Measurements from ENCODE around the gene PCSK9. TPM values are rescaled to one million over a fixed set of nuclear protein-coding genes. Genes with fewer than 3 reads are reported as not detected.

The PCSK9 gene
- total and polyA plus RNA-seq, 2 of the 4 experiments (the other 2 are of a cell fraction) = under 0.01 to 0.17 TPM

DNA sequence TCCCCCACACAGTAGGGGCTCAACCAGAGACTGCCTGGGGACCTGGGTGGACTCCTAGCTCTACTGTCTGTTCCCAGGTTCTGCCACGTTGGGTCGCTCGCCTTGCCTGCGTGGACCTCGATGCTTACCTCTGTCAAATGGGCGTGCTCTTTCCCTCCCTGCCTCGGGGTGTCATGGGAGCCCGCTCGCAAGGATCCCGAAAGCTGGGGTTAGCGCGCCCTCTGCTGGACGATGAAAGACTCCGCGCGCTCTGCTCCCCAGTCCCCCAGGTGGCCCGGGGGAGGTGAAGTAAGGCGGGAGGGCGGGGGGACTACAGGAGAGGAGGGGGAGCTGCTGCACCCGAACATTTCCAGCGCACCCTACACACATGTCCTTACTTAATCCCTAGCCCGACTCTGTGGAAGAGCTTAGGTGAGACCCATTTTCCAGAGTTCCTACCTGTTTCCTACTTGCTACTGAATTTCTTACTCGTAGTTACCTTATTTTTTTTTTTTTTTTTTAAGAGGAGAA is 42.9 kb upstream of the PCSK9 start:
- Histone ChIP-seq H4K5ac (ENCODE audit: low read depth, low read length) (no peak overlapping the region), H3K4me2 (ENCODE audit: low read depth, low read length) (no peak overlapping the region), H3K79me1 (ENCODE audit: low read depth in 1 of 2, low read length in 2 of 2) (no peaks in the 10 kb centered on the region), H3K56ac (ENCODE audit: extremely low read depth, insufficient read depth, low read length) (no peak overlapping the region), H3K23ac (ENCODE audit: low read depth, low read length) (no peak overlapping the region), H3K9me3 (ENCODE audit: control insufficient read depth, insufficient read depth, low read length) (no peaks in the 10 kb centered on the region), H4K91ac (ENCODE audit: insufficient read depth, low read depth, low read length) (no peak overlapping the region), H3K9ac (ENCODE audit: low read depth, low read length) (no peak overlapping the region), H2AK9ac (replicated peaks; ENCODE audit: low read depth, low read length, poor library complexity) (peak overlapping the region; percentile 92), H3K4me3 (ENCODE audit: insufficient read depth, low read depth, low read length) (no peak overlapping the region), H3K27me3 (ENCODE audit: control insufficient read depth, insufficient read depth, low read length) (peaks cover 76% of the 10 kb centered on the region), H3K14ac (replicated peaks; ENCODE audit: low read depth, low read length) (no peak overlapping the region), H2AFZ (replicated peaks; ENCODE audit: low read length, poor library complexity) (peak overlapping the region; percentile 75), H2BK15ac (ENCODE audit: low read depth, low read length) (no peak overlapping the region), H4K20me1 (ENCODE audit: insufficient read depth, low read length) (peaks cover 7% of the 10 kb centered on the region; the same call in 1 of the 2 replicates), H3K36me3 (ENCODE audit: control insufficient read depth, insufficient read depth, low read length) (no peaks in the 10 kb centered on the region), H2AK5ac (ENCODE audit: low read depth, low read length) (peak overlapping the region; percentile 69; the same call in 1 of the 2 replicates), H3K18ac (ENCODE audit: low read depth, low read length) (no peak overlapping the region), H2BK120ac (ENCODE audit: low read depth, low read length) (no peak overlapping the region; the same call in 1 of the 2 replicates), H2BK5ac (ENCODE audit: low read depth, low read length, poor library complexity, severe bottlenecking) (no peak overlapping the region), H3K4me1 (ENCODE audit: control insufficient read depth, insufficient read depth, low read length) (no peaks in the 10 kb centered on the region), H3K4ac (ENCODE audit: low read depth, low read length) (no peak overlapping the region; the same call in 1 of the 2 replicates), H3K9me1 (ENCODE audit: insufficient read depth, low read length) (no peaks in the 10 kb centered on the region), H4K8ac (ENCODE audit: low read depth in 2 of 2, low read length in 2 of 2) (no peak overlapping the region), H2BK20ac (ENCODE audit: low read depth, low read length) (no peak overlapping the region), H3K27ac (ENCODE audit: insufficient read depth, low read length) (no peak overlapping the region)
- no TSS peak for BruUV-seq (replicated peaks)
- 0% methylated on average over 3 of the region's 23 CpGs; no CpG with 5 or more reads in 1 of the 2 experiments for WGBS, 2 experiments (ENCODE audit: extremely low coverage in 2 of 2, insufficient read length in 1 of 2)
- ChIA-PET POLR2A (ENCODE audit: unreplicated experiment) (no interaction called here), CTCF (interaction anchor here (0.6 to 1.7 kb wide), 14 partner anchors 9 to 51 kb away, joined by 3 to 13 read pairs (median 4); no protein-coding TSS in a partner anchor)
- intact Hi-C loops (cut with micrococcal nuclease) = loop anchor here (1.0 to 5.0 kb wide), 3 partner anchors 46 to 324 kb away; no protein-coding TSS in a partner anchor
- TF ChIP-seq RAD21 (IDR thresholded peaks at IDR 0.05; ENCODE audit: low read length) (peak; percentile 92), SMC3 (IDR thresholded peaks at IDR 0.05; ENCODE audit: low read depth, low read length) (peak; percentile 86), FOS (IDR thresholded peaks at IDR 0.05; ENCODE audit: low read depth, low read length) (no peak), MAZ (IDR thresholded peaks at IDR 0.05; ENCODE audit: borderline replicate concordance, low read depth, low read length) (peak; percentile 70; the same call in 1 of the 2 replicates), CHD1 (IDR thresholded peaks at IDR 0.05; ENCODE audit: low read depth, low read length) (no peak), BHLHE40 (IDR thresholded peaks at IDR 0.05; ENCODE audit: low read depth, low read length) (no peak), RCOR1 (IDR thresholded peaks at IDR 0.05; ENCODE audit: insufficient replicate concordance, low read length) (peak; percentile 82), MXI1 (IDR thresholded peaks at IDR 0.05; ENCODE audit: borderline replicate concordance, low read depth, low read length) (no peak), CEBPB (IDR thresholded peaks at IDR 0.05; ENCODE audit: low read depth, low read length) (no peak), NFE2L2 (IDR thresholded peaks at IDR 0.05; ENCODE audit: low read depth, low read length) (no peak)
- TF ChIP-seq, protein P1, sequence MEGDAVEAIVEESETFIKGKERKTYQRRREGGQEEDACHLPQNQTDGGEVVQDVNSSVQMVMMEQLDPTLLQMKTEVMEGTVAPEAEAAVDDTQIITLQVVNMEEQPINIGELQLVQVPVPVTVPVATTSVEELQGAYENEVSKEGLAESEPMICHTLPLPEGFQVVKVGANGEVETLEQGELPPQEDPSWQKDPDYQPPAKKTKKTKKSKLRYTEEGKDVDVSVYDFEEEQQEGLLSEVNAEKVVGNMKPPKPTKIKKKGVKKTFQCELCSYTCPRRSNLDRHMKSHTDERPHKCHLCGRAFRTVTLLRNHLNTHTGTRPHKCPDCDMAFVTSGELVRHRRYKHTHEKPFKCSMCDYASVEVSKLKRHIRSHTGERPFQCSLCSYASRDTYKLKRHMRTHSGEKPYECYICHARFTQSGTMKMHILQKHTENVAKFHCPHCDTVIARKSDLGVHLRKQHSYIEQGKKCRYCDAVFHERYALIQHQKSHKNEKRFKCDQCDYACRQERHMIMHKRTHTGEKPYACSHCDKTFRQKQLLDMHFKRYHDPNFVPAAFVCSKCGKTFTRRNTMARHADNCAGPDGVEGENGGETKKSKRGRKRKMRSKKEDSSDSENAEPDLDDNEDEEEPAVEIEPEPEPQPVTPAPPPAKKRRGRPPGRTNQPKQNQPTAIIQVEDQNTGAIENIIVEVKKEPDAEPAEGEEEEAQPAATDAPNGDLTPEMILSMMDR (conservative IDR thresholded peaks at IDR 0.05; ENCODE audit: low read depth, low read length) = peak; percentile 81
- TF ChIP-seq, protein P2, sequence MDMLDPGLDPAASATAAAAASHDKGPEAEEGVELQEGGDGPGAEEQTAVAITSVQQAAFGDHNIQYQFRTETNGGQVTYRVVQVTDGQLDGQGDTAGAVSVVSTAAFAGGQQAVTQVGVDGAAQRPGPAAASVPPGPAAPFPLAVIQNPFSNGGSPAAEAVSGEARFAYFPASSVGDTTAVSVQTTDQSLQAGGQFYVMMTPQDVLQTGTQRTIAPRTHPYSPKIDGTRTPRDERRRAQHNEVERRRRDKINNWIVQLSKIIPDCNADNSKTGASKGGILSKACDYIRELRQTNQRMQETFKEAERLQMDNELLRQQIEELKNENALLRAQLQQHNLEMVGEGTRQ (IDR thresholded peaks at IDR 0.05; ENCODE audit: low read depth, low read length) = no peak
- TF ChIP-seq, protein P3, sequence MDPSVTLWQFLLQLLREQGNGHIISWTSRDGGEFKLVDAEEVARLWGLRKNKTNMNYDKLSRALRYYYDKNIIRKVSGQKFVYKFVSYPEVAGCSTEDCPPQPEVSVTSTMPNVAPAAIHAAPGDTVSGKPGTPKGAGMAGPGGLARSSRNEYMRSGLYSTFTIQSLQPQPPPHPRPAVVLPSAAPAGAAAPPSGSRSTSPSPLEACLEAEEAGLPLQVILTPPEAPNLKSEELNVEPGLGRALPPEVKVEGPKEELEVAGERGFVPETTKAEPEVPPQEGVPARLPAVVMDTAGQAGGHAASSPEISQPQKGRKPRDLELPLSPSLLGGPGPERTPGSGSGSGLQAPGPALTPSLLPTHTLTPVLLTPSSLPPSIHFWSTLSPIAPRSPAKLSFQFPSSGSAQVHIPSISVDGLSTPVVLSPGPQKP (IDR thresholded peaks at IDR 0.05; ENCODE audit: borderline replicate concordance, low read depth, low read length) = no peak
- DNase-seq (peak; percentile 47), ATAC-seq (ENCODE audit: low read depth) (peak; percentile 89)
- in situ Hi-C loops (cut with MboI; ENCODE audit: low sequenced_read_pairs) = loop anchor here (5.0 kb wide), 1 partner anchor 44 kb away; no protein-coding TSS in a partner anchor
- dilution Hi-C loops (cut with HindIII; ENCODE audit: low sequenced_read_pairs, unreplicated experiment) = no loop called here

All from IMR-90 (cell line).